IPS DF 4.7 (cell line): ENCODE results near the gene PPFIA1.
"Not testable (repeated sequence)": the region's sequence is repeated elsewhere in the genome, so short reads cannot be mapped to it uniquely, and the experiment has no call there.

ENCODE experiments used
- DNase-seq: peaks from one replicate; pipeline ENCODE4 v3.0.0-alpha.2; 2013; ENCODE audit warnings: low spot score; ENCODE audit errors: extremely low read depth

PPFIA1 gene

DNA sequence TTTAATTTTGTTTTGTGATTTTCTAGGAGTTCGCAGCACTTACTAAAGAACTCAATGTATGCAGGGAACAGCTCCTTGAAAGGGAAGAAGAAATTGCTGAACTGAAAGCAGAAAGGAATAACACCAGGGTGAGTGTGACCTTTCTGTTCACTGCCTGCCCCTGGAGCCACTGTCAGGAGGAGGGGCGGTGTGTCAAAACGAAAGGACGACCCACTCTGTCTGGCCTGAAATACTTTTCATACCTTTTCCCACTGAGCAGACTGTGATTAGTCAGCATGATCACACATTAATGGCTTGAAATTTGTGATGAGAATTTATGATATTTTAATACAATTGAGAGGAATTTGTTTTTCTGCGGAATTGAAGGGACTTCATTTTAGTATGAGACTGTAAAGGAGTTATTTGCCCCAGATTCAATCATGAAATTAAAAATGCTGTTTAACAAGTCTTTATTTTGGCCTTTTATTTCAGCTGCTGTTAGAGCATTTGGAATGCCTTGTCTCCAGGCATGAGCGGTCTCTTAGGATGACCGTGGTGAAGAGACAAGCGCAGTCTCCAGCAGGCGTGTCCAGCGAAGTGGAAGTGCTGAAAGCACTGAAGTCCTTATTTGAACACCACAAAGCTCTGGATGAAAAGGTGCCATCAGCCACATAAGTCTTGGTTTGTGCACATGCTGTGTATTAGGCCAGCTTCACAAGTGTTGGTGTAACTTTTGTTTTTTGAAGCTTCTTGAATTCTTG lies 54.1 kb downstream of the PPFIA1 start:
- DNase-seq: no peak

DNA sequence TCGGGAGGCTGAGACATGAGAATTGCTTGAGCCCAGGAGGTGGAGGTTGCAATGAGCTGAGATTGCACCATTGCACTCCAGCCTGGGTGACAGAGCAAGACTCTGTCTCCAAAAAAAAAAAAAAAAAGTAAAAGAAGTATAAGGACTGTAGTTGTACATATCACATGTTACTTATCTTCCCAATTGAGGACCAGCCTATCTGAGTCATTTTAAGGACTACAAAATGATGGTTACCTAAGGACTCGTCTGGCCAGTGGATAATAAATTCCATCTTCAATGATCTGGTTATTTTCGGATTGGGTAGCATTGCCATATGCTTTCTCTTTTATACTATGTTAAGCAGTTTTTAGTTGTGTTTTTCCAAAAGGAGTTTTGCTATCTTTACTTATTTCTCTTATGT lies 55.3 kb downstream of the PPFIA1 start:
- no peak for DNase-seq

DNA sequence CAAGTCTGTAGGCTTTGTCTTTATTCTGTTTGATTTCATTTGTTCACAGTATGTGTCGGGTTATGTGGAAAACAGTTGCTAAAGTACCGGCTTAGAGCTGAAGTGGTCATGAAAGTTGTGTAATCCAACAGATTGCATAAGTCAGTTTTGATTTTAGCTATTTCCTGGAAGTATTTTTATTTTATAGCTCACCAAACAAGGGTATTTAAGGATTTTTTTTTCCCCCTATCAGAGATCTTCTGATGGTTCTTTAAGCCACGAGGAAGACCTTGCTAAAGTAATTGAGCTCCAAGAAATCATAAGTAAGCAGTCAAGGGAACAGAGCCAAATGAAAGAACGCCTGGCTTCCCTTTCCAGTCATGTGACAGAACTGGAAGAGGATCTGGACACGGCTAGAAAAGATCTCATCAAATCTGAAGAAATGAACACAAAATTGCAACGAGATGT lies 55.9 kb downstream of the PPFIA1 start:
- DNase-seq: no peak

DNA sequence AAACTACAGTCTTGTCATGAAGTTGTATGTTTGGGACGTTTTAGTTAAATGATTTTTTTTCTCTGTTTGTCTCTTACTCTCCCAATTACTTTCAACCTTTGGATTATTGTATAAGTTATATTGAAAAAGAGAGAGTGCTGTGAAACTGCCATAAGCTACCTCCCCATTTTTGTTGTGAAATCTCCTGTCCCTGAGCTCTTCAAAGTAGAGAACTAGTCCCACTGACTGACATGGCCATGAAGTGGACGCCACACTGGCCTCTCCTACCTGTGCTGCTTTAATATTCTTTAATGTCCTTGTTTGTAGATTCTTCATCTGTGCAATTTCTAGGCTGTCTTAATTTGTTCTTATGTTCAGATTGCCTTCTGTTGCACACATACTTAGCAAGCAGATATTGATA lies 56.3 kb downstream of the PPFIA1 start:
- DNase-seq: no peak

DNA sequence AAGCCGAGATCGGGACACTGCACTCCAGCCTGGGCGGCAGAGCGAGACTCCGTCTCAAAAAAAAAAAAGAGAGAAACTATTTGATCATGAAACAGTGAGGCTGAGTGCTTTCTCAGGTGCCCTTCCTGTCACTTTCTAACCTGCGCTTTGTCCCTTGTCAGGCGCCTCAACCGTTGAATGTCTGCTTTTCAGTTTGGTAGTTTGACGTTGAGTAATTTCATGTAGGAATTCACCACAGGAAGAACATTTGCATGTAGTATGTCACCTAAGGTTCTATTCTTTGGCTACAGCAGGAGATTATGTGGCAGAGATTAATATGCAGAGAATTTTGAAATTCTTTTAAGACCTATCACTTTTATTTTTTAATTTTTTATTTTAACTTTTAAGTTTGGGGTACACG lies 57.2 kb downstream of the PPFIA1 start:
- no peak for DNase-seq

DNA sequence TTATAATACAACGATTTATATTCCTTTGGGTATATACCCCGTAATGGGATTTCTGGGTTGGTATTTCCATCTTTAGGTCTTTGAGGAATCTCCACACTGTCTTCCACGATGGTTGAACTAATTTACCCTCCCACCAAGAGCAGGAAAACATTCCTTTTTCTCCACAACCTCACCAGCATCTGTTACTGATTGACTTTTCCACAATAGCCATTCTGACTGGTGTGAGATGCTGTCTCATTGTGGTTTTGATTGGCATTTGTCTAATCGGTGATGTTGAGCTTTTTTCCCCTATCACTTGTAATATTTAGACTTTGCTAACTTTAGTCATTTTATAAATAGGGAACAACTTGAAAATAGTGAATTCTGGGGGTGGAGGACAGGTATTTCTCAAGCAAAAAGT lies 58.1 kb downstream of the PPFIA1 start:
- DNase-seq: no peak

DNA sequence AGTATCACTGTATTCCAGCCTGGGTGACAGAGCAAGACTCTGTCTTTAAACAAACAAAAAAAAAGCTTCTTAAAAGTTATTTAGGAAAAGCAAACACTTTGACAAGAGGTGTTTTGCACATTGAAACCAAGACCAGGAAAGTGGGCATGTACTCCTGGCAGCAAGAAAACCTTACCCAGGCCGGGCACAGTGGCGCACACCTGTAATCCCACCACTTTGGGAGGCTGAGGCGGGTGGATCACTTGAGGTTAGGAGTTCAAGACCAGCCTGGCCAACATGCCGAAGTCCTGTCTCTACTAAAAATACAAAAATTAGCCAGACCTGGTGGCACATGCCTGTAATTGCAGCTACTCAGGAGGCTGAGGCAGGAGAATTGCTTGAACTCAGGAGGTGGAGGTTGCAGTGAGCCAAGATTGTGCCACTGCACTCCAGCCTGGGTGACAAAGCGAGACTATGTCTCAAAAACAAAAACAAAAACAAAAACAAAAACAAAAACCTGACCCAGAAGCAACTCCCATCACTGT lies 60.9 kb downstream of the PPFIA1 start:
- DNase-seq: not testable (repeated sequence)

DNA sequence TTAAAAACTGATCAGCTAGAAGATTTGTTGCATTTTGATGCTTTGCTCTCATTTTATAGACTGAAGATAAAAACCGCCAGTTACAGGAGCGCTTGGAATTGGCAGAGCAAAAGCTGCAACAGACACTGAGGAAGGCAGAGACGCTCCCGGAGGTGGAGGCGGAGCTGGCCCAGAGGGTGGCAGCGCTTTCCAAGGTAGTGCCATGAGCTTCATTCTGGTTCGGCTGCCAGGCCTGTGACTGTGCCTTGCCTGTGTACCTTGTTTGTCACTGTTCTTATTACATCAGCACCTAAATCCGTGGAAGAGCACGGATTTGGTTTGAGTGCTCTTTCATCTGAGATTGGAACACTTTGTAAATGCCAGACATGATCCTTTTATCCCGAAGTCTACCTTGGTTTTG lies 61.4 kb downstream of the PPFIA1 start:
- no peak for DNase-seq

DNA sequence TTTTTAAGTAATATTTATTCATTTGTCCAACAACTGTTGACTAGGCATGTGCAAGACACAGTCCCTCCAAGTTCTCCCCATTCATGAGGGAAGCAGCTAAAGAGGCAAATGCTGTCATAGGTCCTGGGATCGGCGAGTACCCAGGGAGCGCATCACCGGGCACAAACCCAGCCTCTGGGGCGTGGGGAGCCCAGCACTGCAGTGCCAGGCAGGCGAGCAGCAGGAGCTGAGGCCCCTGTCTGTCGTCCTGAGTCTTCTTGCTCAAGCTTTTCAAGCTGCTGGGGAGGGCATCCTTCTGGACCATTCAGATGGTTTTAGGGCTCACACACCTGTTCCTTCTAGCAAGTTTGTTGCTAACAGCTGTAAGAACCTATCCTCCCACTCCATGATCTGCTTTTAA lies 62.1 kb downstream of the PPFIA1 start:
- DNase-seq: no peak

DNA sequence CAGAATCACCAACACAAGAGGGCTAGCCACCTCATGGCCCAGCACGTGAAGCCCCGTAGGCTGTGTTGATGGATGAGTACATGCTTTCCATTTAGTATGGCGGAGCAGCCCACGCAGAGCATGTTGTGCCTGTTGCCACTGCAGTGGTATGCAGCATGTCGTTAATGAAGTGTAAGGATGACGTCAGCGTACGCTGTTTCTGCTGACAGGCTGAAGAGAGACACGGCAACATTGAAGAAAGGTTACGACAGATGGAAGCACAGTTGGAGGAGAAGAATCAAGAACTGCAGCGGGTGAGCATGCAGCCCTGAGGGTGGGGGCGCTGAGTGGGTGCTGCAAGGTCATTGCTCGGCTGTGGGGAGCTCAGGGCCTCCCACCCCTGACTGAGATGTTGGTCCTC lies 62.8 kb downstream of the PPFIA1 start:
- DNase-seq: no peak

DNA sequence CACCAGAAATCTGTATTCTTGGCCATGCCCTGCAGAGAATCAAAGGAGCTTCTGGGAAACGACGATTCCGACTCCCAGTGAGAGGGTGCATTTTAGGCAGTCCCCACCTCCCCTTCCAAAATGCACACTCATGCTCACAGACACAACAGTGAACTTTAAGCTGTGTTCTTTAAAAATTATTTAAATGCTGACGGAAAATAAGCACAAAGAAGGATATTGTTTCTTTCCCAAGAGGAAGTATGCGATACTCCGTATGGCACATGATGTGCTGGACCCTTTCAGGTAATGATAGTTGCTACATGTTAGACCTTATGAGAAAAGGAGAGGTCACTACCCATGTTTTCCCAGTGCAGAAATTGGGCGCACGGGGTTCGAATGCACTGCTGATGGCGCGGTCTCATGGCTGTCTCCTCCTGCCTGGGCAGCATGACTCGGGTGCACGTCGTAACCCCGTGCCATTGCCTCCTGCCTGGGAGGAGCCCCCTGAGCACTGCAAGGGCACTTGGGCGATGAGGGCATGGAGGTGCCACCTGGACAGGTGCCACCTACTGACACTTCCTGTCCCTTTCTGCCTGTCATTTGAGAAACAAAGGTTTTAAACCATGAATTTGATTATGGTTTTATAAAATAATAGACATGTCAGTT lies 64.0 kb downstream of the PPFIA1 start:
- no peak for DNase-seq

DNA sequence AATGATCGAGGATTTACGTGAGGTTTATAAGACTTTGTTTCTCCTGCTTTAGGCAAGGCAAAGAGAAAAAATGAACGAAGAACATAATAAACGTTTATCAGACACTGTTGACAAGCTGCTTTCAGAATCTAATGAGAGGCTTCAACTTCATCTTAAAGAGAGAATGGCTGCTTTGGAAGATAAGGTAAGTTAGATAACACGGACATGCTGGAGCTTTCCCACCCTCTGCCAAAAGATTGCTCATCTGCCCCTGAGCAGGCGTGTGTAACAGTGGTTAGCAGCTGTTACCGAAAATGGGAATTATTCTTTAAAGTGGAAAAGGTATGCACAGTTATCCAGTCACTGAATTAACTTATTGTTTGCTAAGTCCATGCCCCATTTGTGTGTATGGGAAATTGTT lies 65.0 kb downstream of the PPFIA1 start:
- no peak for DNase-seq

DNA sequence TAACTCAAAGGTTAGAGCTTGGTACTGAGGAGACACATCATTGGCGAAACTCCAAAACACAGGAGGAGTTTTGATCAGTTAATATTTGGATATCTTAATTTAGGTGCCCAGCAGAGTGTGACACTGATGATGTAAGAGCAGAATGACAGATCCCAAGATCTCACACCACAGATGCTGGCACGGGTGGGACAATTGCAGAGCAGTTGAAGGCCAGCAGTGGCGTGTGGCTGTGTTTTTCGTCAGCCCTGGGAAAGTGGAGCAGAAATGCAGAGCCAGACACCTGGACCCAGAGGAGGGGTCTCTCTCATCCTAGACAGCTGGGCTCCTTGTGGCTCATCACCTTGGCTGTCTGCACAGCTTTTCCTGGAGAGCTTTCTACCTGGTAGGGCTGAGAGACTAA lies 68.1 kb downstream of the PPFIA1 start:
- DNase-seq: no peak

DNA sequence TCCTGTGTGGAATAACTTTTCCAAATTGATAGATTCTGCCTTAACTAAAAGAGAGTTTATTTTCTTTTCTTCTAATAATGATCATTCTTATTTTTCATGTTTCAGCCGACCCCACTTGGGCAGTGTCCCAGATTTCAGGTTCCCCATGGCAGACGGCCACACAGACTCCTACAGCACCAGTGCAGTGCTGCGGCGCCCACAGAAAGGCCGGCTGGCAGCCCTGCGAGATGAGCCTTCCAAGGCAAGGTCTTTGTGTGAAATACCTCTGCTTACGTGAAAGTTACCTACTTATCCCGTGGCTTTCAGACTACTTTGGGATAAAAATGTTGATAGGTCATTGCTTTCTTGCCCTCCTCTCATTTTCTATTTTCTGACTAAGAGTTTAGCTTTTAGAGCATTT lies 68.6 kb downstream of the PPFIA1 start:
- DNase-seq: no peak

DNA sequence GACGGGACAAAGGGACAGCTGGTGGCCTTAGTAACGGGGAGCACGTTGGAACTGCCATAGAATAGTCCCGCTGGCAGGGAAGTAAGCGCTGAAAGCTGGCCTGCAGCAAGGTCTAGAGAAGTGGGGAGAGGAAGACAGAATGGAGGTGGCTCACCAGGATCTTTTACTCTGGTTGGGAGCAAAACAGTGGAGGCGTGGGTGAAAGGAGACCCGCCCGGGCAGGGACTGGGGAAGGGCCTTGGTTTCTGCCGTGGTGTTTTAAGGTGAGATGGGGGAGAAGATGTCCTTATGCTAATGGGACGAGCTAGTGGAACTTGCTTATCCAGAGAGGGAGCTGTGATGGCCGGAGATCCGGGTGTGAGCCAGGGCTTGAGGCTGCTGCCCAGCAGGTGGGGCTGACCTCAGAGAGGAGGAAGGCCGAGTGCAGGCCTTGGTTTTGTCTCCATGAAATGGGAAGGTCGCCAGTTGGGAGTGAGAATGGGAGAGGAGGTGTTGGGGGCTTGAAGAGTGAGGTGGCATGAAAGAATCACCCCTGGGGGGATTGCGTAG lies 71.5 kb downstream of the PPFIA1 start:
- no peak for DNase-seq

DNA sequence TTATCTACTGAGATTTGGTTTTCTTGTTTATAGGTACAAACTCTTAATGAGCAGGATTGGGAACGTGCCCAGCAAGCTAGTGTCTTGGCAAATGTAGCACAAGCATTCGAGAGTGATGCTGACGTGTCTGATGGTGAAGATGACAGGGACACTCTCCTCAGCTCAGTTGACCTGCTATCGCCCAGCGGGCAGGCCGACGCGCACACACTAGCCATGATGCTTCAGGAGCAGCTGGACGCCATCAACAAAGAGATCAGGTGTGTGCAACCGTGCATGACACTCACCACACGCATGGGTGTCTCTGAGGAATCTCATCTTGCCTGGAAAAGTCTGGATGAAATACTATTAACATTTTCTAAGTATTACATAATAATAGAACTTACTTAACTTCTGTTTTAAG lies 73.1 kb downstream of the PPFIA1 start:
- no peak for DNase-seq

DNA sequence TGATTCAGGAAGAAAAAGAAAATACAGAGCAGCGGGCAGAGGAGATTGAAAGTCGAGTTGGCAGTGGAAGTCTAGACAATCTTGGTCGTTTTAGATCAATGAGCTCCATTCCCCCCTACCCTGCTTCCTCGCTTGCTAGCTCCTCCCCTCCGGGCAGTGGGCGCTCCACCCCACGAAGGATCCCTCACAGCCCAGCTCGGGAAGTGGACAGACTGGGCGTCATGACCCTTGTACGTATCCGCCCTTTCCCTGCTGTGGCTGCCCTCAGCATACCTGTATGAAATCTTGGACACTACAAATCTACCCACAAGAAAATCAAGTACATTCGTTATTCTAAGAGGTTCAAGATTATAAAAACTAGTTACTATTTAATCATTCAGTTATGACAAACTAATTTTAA lies 77.7 kb downstream of the PPFIA1 start:
- DNase-seq: no peak

DNA sequence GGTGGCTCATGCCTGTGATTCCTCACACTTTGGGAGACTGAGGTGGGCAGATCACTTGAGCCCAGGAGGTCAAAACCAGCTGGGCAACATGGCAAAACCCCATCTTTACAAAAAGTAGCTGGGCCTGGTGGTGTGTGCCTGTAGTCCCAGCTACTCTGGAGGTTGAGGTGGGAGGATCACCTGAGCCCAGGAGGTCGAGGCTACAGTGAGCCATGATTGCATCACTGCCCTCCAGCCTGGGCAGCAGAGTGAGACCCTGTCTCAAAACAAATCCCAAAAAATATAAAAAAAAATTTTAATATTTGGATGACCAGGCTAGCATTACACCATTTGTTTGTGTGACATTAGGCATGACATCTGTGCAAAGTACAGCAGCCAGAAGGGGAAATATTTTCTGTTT lies 78.1 kb downstream of the PPFIA1 start:
- no peak for DNase-seq

DNA sequence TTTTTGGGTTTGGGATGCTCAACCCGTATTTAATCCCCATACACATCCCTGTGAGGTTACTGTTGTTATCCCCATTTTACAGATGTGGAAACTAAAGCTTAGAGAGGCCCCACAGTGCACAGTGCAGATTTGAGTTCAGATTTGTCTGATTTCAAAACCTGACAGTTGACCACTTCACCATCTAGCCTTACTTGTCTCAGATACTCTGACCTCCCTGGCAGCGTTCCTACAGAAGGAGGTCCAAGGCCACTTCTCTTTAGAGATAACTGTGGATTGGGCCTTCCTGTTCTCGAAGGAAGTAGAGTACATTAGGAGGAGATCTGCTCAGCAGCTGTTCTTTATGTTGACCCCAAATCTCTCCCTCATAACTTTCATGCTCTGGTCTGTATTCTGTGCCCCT lies 81.2 kb downstream of the PPFIA1 start:
- no peak for DNase-seq

DNA sequence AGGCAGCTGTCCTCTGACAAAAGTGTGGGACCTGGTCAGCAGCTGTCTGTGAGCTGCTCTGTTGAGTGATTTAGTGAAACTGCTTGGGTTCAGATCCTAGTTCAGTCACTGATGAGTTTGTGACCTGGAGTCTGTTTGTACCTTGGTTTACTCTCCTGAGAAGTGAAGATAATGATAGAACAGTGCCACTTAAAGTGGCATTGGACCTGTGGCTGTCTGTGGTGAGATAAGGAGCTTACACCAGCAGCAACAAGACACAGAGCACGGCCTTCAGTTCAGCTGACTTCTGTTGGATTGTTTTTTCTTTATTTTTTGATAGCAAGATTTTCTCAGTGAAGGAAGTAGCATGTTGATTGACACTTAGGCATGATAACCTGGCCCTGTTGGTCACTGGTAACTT lies 81.6 kb downstream of the PPFIA1 start:
- DNase-seq: no peak

DNA sequence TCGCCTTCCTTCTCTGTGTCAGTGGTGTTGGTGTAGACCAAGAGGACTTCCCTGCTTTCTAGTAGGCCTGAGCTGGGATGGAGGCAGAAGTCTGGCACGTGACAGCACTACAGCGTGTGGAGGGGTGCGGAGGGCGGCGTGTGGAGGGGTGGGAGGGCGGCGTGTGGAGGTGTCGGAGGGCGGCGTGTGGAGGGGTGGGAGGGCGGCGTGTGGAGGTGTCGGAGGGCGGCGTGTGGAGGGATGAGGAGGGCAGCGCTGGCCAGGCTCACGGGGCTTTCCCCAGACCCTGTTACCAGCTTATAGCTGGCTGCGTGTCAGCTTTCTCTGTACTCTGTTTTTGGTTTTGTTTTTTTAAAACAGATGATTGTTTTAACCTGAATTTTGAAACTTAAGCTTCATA lies 82.1 kb downstream of the PPFIA1 start:
- no peak for DNase-seq

DNA sequence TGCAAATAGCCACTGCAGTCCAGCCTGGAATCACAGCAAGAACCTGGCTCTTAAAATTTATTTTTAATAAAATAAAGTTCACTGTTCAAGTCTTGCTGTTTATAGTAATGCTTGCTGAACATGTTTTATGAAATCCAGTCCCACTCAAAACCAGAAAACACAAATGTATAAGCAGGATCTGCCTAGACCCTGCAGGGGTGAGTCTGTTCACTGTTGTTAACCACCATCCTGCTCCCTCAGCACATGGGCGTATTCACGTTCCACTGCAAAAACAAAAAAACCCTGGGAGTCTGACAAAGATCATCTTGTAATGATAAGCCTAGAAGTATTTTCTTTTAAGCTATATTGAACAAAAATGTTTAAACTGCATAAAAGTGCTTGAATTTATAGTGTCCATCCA lies 82.8 kb downstream of the PPFIA1 start:
- DNase-seq: no peak
